Muscle of back (tissue), 11 donors: ENCODE measurements around the gene PCDHA7. TPM values are rescaled to one million over a fixed set of nuclear protein-coding genes. Genes with fewer than 3 reads are reported as not detected.
"Not testable (repeated sequence)": the region's sequence is repeated elsewhere in the genome, so short reads cannot be mapped to it uniquely, and the experiment has no call there.

Source experiments
- DNase-seq, 3 donors: peaks; one replicate each; pipeline versions ENCODE4 v3.0.0 to v3.0.0-alpha.2; 2013
- polyA plus RNA-seq, 10 donors: library from polyadenylated mRNA; unstranded; fragments of 120-200 nt; gene quantifications; one replicate each; pipeline ENCODE4 v1.2.1, GENCODE V29; 2013; ENCODE audit not compliant: insufficient read length in 10 of 10

PCDHA7 gene
- polyA plus RNA-seq, 10 donors: 0.05 to 0.35 (median 0.13) TPM

- not testable (repeated sequence) for DNase-seq
Measured at GRCh38 chr5:140822969-140823368, 11.1 kb upstream of the PCDHA7 start.

GRCh38 chr5:140823475-140823874 lies 10.6 kb upstream of the PCDHA7 start:
- no peak for DNase-seq

GRCh38 chr5:140827704-140828361 lies 6.2 kb upstream of the PCDHA7 start, which contains the start of gene PCDHA6:
PCDHA6 (plus strand) TSS chr5:140827960; CDS start chr5:140828092, 132 bp downstream.
- DNase-seq: no peak

- DNase-seq: no peak
Measured at GRCh38 chr5:140828362-140828737, 5.7 kb upstream of the PCDHA7 start.

GRCh38 chr5:140829511-140830501 lies 4.3 kb upstream of the PCDHA7 start:
- DNase-seq: not testable (repeated sequence)

- DNase-seq: not testable (repeated sequence)
Measured at GRCh38 chr5:140834439-140835008, 455 bp downstream of the PCDHA7 start.

- no peak for DNase-seq
Measured at GRCh38 chr5:140835622-140836510, 1.8 kb downstream of the PCDHA7 start.

GRCh38 chr5:140840978-140841962 lies 7.2 kb downstream of the PCDHA7 start, which contains the start of gene PCDHA8:
PCDHA8 (plus strand) TSS chr5:140841187; CDS start chr5:140841322, 135 bp downstream.
- DNase-seq: no peak

- no peak for DNase-seq
Measured at GRCh38 chr5:140842798-140843733, 9.0 kb downstream of the PCDHA7 start.

GRCh38 chr5:140848139-140849102 lies 14.4 kb downstream of the PCDHA7 start, which contains the start of gene PCDHA9:
PCDHA9 (plus strand) TSS chr5:140848382; CDS start chr5:140848496, 114 bp downstream.
- not testable (repeated sequence) for DNase-seq

GRCh38 chr5:140849831-140850634 lies 16.0 kb downstream of the PCDHA7 start:
- not testable (repeated sequence) for DNase-seq

- DNase-seq: no peak
Measured at GRCh38 chr5:140855772-140856674, 22.0 kb downstream of the PCDHA7 start, which contains the start of gene PCDHA10. PCDHA10 (plus strand) TSS chr5:140855897; CDS start chr5:140856049, 152 bp downstream.

GRCh38 chr5:140857177-140857986 lies 23.3 kb downstream of the PCDHA7 start:
- no peak for DNase-seq

GRCh38 chr5:140857987-140858240 lies 23.8 kb downstream of the PCDHA7 start:
- DNase-seq: no peak
